HG03066 (cell line): ENCODE data around the gene HSD11B1.

Experiments
- ATAC-seq: cut with Tn5 transposase; IDR thresholded peaks from one replicate; pipeline ENCODE4 v1.9.1; 2021; ENCODE audit warnings: low read depth; ENCODE audit not compliant: unreplicated experiment

HSD11B1 gene

DNA sequence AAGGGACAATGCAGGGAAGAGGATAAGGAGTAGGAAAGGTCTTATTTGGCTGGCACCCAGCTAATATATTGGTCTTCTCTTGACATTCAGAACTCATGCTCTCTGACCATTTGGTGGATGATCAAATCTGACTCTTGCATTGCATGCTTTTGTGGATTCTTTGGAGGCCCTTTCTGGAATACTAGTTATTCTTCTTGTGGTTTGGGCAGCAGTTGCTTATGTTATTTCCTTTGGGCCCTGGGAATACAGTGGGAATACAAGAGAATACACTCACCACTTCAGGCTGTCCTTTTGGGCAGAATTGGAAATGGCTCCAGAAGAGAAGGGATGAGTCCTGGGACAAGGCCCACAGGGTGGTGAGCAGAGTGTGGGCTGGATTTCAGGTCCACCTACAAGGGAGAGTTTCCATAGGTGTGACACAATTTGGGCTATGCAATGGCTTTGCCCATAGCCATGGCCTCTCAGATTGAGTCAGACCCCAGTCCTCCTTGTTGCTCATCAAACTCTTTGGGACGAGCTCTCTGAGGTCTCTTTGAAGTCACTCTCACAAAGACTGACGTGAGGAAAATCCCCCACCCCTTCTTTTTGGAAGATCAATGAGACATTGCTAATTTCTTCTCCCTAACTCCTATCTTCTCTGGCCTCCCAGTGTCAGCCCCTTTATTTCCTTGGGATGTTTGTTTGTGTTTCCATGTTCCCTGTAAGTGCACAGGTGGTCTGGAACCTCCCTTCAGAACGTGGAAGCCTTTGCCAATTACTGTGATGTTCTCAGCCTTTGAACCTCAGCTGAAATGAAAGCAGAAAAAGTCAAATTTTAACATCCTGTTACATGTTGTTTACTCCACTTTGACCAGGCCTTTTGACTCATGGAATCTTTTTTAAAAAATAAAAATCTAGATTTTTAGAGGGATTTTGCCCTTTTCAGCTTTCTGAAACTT is 19.4 kb downstream of the HSD11B1 start:
- ATAC-seq = no peak

GRCh38 chr1:209727286-209727685 is 22.6 kb downstream of the HSD11B1 start:
- no peak for ATAC-seq

DNA sequence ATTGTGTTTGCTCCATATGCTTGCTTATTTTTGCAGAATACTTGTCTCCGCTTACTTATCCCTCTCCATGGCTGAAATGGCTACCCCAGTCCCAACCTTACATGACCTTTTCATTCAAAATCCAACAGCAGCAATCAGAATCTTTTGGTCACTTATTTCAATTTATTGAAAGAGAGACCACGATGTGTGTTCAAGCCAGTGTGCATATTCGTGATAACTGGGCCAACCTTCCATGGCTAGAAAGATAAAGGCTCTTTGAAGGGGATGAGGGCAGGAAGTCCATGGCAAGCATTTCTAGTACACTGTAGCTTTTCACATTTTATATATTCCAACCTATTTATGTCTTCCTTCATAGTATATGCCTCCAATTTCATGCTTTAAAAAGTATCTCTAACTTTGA is 23.1 kb downstream of the HSD11B1 start:
- no peak for ATAC-seq

- ATAC-seq = no peak
These were observed 23.8 kb downstream of the HSD11B1 start for GRCh38 chr1:209728466-209728865.

DNA sequence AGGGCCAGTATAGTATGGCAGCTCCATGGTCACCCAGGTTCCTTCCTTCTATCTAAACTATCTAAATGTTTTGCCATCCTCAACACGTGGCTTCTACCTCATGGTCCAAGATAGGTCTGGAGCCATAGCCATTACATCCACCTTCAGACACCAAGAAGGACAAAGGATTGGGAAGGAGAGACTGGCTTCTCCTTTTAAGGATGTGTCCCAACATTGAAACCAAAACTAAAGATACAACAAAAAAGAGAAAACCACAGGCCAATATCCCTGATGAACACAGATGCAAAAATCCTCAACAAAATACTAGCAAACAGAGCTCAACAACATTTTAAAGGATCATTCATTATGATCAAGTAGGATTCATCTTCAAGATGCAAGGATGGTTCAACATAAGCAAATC is 24.8 kb downstream of the HSD11B1 start:
- ATAC-seq = no peak

GRCh38 chr1:209732725-209733124 is 28.1 kb downstream of the HSD11B1 start:
- no peak for ATAC-seq

DNA sequence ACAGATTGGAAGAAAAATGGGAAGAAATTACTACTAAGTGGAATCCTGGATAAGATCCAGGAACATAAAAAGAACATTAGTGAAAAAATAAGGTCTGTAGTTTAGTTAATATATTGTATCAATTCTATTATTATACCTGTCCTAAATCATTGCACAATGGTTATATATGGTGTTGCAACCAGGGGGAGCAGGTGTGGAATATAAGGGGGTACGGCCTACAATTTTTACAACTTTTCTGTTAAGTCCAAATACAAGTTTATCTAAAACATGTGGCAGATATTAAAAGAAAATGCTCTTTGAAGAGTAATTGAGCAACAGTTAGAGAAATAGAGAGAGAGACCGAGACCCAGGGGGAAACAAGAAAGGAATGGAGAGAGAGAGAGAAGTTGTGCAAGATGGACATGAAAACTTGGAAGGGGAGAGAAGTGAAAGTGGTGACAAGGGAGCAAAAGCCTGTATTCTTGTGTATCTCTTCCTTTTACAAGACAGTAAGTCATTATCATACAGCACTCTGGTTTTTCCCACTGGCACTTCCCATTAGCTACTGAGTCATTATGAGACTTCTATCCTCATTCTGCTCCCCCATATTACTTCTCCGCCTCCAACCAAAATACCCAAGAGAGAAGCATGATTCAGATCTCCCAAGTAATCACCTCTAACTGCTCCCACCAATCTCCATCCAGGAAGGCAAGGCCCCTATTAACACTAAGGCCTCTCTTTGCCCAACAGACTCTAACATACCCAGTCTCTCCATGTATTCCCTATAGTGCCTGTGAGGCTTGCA is 29.0 kb downstream of the HSD11B1 start:
- no peak for ATAC-seq

- no peak for ATAC-seq
These were observed 32.0 kb downstream of the HSD11B1 start for GRCh38 chr1:209736490-209737117.

- ATAC-seq = no peak
These were observed 32.5 kb downstream of the HSD11B1 start for GRCh38 chr1:209737118-209737505.

DNA sequence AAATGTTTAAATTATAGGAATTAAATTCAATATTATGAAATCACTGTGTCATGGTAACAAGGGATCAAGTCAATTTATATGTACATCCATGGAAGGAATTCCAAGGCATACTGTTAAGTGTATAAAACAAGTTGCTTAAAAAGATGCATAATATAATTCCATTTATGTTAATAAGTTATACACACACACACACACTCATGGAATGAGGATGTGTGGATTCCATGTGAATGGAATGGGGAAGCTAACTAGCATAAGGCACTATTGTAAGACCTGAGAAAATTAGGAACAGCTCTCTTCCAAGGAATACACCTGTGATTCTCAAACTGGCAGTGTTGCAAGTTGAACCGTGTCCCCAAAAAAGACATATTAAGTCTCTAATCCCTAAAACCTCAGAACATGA is 33.6 kb downstream of the HSD11B1 start:
- no peak for ATAC-seq

- no peak for ATAC-seq
These were observed 36.5 kb downstream of the HSD11B1 start for GRCh38 chr1:209741193-209741592.

DNA sequence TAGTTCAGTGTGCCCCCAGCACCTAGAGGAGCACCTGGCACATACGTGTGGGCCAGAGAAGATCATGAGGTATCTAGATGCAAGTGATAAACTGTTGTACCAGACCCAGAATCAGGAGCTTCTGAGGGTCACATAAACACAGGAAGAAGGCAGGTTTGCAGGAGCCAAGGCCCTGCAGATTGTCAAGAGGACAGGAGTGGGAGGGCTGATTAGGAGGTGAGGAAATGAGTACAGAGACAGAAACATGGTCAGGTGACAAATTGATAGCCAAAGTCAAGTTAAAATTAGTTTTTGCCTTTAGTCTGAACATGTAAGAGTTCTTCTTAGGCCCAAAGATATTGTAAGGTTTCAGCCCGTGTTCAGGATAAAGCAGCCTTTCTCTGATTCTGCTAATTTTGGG is 37.2 kb downstream of the HSD11B1 start:
- no peak for ATAC-seq

- ATAC-seq = no peak
These were observed 37.9 kb downstream of the HSD11B1 start for GRCh38 chr1:209742409-209743144.

DNA sequence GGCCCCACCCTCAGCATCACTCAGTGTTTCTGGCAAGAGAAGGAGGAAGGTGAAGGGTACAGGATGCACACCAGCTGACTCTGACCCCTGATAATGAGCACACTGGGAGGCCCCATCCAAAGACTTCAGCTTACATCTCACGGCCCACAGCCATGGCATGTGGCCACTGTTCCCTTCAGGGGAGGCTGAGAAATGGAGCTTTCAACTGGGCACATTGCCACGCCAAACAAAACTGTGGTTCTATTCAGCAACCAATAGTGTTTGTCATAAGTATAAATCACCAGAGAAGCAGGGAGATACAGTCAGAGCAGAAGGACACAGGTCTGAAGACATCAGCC is 38.5 kb downstream of the HSD11B1 start:
- ATAC-seq = no peak

GRCh38 chr1:209746451-209747165 is 42.0 kb downstream of the HSD11B1 start:
- no peak for ATAC-seq

- peak; percentile 60 for ATAC-seq
These were observed 43.1 kb downstream of the HSD11B1 start for GRCh38 chr1:209747580-209748262.

DNA sequence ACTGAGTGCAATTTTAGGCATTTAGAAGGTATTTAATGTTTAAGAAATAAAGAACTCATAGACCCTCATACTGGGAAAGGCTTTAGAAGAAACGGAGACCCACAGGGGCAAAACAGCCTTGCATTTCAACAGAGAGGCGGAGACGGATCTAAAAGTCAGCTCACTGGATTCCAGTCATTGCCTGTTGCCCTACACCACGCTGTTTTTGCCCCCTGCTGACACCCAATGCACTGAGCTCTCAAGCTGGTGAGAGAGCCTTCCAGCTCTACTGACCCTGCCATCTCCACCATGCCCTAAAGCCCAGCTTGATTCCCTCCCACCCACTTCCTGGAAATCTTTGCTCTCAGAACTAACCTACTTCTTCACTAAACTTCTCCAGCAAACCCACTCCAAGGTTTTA is 44.0 kb downstream of the HSD11B1 start:
- no peak for ATAC-seq

DNA sequence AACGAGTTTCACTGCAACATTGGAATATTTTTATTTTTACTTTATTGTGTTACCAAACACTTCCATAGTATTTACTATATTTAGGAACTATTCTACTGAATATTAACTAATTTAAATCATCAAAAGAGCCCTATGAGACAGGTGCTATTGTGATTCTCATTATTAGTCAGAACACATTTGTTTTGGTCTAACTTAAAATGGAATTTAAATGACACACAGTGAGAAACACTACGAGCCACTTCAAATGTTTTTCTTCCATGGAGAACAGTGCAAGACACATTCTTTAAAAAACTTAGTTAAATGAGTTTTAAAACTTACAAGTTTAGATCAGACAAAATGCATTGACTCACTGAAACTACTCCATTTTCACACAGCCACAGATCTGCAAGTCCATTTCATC is 44.6 kb downstream of the HSD11B1 start:
- ATAC-seq = no peak

DNA sequence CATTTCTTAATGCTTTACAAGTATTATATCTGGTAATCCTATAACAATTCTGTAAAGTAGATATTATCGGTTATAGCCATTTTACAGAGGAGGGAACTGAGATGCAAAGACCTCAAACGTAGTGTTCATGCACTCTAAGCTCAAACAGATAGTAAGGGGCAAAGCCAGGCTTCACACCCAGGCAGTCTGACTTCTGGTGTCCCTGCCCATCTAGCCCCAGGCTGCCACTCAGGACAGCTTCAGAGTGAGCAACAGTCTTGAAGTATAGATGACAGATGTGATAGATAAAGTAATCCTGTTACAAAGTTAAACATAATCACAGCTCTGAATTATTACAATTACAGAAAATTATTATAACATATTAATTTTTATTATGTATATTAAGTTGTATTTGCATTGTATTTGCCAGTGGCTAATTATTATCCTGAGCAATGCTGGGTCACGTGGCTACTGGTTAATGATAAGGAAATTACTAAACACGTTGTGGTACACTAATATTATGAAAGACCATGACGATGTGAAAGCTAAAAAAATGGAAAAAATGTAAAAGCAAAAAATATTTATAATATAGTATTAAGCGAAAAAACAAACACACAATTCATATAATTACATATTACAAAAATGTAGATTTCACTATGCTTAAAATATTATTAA is 45.2 kb downstream of the HSD11B1 start:
- no peak for ATAC-seq
